NCI-H2196 treated with DMSO at 0.1 percent for 48 hours (cell line): Measurements from ENCODE around the gene METTL5.
A peak's percentile ranks its signal among the peaks of the same experiment; 100 is the strongest.

Source experiments
- DNase-seq: peaks from one replicate; lab custom pipeline; 2025; ENCODE audit not compliant: unreplicated experiment; lab: John Stamatoyannopoulos, UW

Gene METTL5

GRCh38 chr2:169782513-169782912 lies 42.2 kb downstream of the METTL5 start:
- DNase-seq: no peak

- no peak for DNase-seq
Observed at GRCh38 chr2:169781249-169782013, 43.3 kb downstream of the METTL5 start.

DNA sequence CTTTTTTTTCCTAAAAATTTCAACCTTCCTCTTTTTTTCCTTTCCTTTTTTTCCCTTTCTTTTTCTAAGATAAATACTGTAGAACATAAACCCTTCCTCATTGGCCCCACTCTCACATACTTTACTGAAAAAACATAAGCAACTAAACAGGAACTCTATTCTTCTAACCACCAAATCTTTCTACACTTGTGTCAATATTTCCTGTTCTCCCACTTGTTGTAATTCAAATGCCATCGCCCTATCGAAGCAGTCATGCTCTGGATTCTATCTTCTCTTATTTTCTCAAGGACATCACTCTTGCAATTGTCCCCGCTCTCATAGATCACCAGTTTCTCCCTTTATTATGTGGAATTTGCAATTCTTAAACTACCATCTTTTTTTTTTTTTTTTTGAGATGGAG lies 46.3 kb downstream of the METTL5 start:
- DNase-seq: no peak

DNA sequence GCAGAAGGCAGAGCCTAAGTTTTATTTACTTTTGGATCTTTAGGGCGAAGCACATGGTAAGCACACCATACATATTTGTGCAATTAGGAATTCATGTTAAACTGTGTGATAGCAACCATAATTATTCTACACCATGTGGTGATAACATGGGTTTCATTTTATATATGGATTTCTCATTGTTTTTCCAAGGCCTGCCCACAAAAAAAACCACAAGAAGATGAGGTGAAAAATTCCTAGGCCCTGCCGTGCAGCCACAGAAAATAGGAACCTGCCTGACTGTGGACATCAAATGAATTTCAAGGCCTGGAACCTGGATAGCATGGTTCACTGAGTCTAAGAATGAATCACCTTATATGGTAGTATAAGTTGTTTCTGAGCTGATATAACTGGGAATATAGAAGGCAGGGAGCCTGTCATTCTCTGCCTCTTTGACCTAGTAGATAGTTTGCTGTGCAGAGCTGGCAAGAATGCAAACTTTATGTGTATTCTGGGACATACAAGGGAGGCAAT lies 48.4 kb downstream of the METTL5 start:
- DNase-seq: no peak

- DNase-seq: no peak
Observed at GRCh38 chr2:169775765-169776164, 48.9 kb downstream of the METTL5 start.

DNA sequence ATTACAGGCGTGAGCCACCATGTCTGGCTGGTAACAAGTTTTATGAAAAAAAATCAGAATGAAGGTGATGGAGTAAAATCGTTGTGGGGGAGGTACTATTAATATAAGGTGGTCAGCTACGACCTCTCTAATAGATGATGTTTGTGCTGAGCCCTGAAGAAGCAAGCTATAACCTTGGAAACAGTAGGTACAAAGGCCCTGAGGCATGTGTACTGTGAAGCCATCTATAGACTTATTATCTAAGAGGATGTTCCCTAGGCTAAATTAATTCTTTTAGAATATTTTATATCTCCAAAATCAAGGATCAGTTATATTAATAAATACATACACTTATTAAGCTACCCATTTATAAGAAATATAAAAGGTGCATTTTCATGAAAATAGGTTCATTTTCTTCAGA lies 49.4 kb downstream of the METTL5 start:
- no peak for DNase-seq

DNA sequence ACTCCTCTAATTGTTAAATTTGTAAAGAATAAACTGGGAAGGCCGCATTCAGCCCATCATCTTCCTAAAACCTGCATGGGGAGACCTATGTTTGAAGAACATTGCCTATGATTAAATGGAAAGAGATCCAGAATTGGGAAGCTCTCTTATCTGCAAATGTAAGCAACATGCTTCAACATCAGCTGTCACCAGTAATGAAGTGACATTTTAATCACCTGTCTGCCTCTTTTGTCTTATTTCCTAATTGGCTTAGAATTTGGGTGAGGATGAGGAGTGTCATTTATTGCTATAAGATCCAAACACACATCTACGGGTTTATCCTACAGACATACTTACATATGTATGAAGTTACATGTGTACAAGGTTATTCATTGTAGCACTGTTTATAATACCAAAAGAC lies 52.1 kb downstream of the METTL5 start:
- no peak for DNase-seq

GRCh38 chr2:169771612-169772011 lies 53.1 kb downstream of the METTL5 start:
- no peak for DNase-seq

DNA sequence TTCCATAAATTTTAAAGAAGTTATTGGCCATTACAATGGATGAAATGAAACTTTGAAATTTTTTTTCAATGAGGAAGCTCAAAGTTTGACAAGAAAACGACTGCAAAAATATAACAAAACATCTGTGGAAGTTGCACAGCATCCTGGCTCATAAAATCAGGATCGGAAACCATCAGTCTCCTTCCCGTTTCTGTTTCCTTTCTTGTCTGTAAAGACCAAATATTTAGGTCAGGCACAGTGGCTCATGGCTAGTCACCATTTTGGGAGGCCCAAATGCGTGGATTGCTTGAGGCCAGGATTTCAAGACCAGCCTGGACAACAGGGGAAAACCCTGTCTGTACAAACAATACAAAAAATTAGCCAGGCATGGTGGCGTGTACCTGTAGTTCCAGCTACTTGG lies 53.7 kb downstream of the METTL5 start:
- no peak for DNase-seq

- no peak for DNase-seq
Observed at GRCh38 chr2:169768262-169768995, 56.3 kb downstream of the METTL5 start.

DNA sequence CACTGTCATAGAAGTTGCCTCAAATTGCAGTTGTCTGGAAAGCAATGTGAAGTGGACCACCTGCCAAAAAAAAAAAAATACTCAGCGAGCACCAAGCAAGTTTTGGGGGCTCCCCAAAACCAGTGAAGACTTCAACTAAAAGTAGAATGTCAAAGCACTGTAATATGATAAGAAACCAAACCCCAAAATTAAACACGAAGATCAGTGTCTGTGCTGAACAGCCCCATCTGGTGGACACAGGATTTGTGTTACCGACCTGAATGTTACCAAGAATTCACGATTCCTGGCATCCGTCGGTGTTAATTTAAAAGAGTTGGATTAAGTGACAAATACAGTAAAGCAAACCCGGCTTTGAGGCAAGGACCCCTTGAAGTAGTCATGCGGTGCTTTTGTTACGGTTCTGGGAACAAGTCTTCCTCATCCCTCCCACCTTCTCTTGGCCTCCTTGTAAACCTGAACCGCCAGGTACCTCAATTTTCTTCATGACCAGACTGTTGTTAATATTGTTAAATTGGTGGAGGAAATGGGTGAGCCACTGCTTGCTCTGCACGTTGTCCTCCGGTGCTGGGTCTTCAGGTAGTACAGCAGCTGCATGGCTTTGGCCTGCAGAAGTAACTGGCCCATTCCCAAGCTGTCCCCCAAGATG lies 57.3 kb downstream of the METTL5 start:
- peak; percentile 13 for DNase-seq

- no peak for DNase-seq
Observed at GRCh38 chr2:169765523-169765922, 59.2 kb downstream of the METTL5 start.

DNA sequence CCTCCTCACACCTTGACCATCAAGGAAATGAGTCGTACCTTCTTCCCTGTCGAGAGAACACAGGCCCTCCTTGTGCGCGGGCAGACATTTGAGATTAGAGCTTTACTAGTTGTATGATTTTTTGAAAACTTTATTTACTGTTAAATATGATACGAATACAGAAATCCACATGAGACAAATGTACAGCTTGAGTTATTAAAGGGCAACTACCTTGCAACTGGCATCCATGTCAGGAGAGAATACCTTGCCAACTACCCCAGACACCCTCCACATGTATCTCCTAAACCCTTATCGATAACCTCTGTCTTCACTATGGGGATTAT lies 62.8 kb downstream of the METTL5 start:
- no peak for DNase-seq
